ENCODE results near the gene TGFBR2.
A peak's percentile ranks its signal among the peaks of the same experiment; 100 is the strongest.

The TGFBR2 gene

DNA sequence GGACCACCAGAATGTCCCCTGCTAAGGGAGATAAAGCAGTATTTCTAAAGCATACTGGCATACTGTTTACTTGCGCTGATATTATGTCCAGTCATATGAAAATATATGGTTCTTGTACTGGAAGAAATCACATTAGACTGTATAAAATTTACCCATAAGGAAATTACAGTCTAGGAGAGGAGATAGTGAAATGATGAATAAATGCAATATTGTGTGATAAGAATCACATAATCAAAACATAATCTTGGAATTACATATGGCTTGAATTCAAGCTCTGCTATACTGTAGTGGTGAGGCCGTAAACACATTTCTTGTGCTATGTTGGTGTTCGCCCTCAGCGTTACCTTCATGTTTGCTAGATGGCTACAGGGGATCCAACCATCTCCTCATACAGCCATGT lies 20.7 kb upstream of the TGFBR2 start:
- Histone ChIP-seq H3K4me3 (ENCODE audit: low read depth in 1 of 2, low read length in 2 of 2) (no peak overlapping the region), H3K9me3 (ENCODE audit: control insufficient read depth in 1 of 2, low read length in 2 of 2) (no peaks in the 10 kb centered on the region), H3K27ac (ENCODE audit: low read length) (no peak overlapping the region), H3K36me3 (ENCODE audit: control insufficient read depth in 1 of 2, insufficient read depth in 2 of 2, low read length in 2 of 2) (no peaks in the 10 kb centered on the region), H3K27me3 (ENCODE audit: low read depth, low read length) (no peaks in the 10 kb centered on the region), H3K4me1 (ENCODE audit: control insufficient read depth in 1 of 2, insufficient read depth in 2 of 2, low read length in 2 of 2) (peaks cover 0 to 8% of the 10 kb centered on the region in 2 donors)

DNA sequence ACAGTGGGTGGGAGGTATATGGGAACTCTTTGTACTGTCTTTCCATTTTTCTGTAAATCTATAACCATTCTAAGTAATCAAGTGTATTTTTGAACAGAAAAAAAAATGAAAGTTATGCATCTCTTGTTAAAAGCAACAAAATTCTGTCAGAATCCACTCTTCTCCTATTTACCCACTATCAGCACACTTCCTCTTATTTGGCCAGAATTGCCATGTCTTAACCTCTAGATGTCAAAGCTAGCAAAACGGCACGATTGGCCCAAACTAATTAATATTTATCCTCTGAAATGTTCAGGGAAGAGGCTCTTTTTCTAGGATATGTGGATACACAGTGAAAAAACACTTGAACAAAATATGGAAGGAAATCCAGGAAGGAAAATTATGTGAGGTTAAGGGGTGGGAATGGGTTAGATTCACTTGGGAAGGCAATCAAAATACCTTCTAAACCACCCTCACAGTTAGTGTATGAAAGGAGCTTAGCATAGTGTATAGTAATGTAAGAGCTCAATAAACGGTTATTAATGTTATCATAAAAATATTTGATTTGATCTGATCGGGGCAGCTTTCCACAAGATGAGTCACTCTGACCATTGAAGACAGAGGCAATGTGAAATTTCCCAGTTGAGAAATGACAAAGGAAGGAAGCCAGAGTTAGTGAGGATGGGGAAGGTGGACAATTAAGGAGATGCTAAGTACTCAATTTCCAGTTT lies 20.1 kb upstream of the TGFBR2 start:
- no peaks in the 10 kb centered on the region for H3K27me3 ChIP-seq (ENCODE audit: low read depth, low read length)
- H3K4me1 ChIP-seq (ENCODE audit: control insufficient read depth in 1 of 2, insufficient read depth in 2 of 2, low read length in 2 of 2) = peaks cover 0 to 8% of the 10 kb centered on the region in 2 donors
- H3K27ac ChIP-seq (ENCODE audit: low read length) = no peak overlapping the region
- H3K9me3 ChIP-seq (ENCODE audit: control insufficient read depth in 1 of 2, low read length in 2 of 2) = no peaks in the 10 kb centered on the region
- no peak overlapping the region for H3K4me3 ChIP-seq (ENCODE audit: low read depth in 1 of 2, low read length in 2 of 2)
- H3K36me3 ChIP-seq (ENCODE audit: control insufficient read depth in 1 of 2, insufficient read depth in 2 of 2, low read length in 2 of 2) = no peaks in the 10 kb centered on the region

DNA sequence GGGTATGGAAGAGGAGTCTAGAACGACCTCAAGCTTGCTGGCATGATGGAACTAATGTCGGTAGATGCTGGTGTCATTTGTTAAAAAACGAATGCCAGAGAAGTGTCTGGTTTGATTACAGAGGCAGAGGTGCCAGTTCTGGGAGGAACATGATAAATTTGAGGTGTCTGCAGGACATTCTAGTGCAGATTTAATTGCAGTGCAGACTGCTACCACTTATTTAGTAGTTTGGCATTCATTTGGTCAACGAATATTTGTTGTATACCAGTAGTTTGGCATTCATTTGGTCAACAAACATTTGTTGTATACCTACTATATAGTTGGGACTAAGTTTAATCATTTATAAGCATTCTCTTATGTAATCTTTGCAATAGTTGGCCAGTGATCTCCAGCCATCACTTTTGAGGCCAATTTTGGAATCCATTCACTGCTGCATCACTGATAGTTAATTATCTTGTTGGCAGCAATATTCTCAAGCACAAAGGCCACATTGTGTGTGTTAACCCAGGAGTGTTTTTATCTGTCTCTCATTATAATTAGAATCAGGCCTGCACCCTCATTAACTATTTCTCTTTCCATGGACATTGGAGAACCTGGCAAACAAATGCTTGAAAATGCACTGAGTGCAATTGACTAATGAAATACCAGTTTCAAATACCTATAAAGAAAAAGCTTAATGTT lies 19.5 kb upstream of the TGFBR2 start:
- Histone ChIP-seq H3K4me1 (ENCODE audit: control insufficient read depth in 1 of 2, insufficient read depth in 2 of 2, low read length in 2 of 2) (peaks cover 0 to 8% of the 10 kb centered on the region in 2 donors), H3K27me3 (ENCODE audit: low read depth, low read length) (no peaks in the 10 kb centered on the region), H3K27ac (ENCODE audit: low read length) (no peak overlapping the region), H3K36me3 (ENCODE audit: control insufficient read depth in 1 of 2, insufficient read depth in 2 of 2, low read length in 2 of 2) (no peaks in the 10 kb centered on the region), H3K4me3 (ENCODE audit: low read depth in 1 of 2, low read length in 2 of 2) (no peak overlapping the region), H3K9me3 (ENCODE audit: control insufficient read depth in 1 of 2, low read length in 2 of 2) (no peaks in the 10 kb centered on the region)

DNA sequence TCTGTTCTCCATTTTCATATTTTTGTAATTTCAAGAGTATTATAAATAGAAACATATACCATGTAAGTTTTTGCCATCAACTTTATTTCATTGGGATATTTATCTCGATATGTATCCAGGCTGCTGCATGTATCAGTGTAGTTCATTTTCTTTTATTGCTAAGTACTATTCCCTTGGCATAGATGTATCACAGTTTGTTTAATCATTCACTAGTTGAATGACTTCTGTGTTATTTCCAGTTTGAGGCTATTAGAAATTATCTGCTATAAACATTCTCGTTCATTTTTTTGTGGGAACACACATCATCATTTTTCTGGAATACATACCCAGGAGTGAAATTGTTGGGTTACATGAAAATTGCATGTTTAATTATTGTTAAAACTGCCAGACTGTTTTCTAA lies 18.5 kb upstream of the TGFBR2 start:
- Histone ChIP-seq H3K27me3 (ENCODE audit: low read depth, low read length) (no peaks in the 10 kb centered on the region), H3K9me3 (ENCODE audit: control insufficient read depth in 1 of 2, low read length in 2 of 2) (no peaks in the 10 kb centered on the region), H3K36me3 (ENCODE audit: control insufficient read depth in 1 of 2, insufficient read depth in 2 of 2, low read length in 2 of 2) (no peaks in the 10 kb centered on the region), H3K27ac (ENCODE audit: low read length) (no peak overlapping the region), H3K4me1 (ENCODE audit: control insufficient read depth in 1 of 2, insufficient read depth in 2 of 2, low read length in 2 of 2) (peaks cover 0 to 8% of the 10 kb centered on the region in 2 donors), H3K4me3 (ENCODE audit: low read depth in 1 of 2, low read length in 2 of 2) (no peak overlapping the region)

DNA sequence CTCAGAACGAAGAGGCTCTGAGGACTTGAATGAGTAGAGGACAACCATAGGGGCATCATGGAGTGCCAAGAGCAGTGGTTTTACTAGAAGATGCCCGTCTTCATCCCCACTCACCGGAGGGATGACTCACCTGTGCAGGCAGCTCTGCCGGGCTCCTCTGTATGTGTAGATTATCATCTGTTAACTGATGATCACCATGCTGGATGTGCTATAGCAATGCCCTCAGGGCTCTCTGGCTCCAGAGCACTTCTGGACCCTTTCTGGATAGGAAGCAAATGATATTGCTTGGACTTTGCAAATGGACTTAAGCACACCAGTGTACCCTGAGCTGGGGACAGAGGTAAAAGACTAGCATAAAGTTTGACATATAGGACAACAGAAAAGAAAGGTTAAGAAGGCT lies 10.2 kb upstream of the TGFBR2 start:
- Histone ChIP-seq H3K27ac (ENCODE audit: low read length) (no peak overlapping the region), H3K36me3 (ENCODE audit: control insufficient read depth in 1 of 2, insufficient read depth in 2 of 2, low read length in 2 of 2) (no peaks in the 10 kb centered on the region)

DNA sequence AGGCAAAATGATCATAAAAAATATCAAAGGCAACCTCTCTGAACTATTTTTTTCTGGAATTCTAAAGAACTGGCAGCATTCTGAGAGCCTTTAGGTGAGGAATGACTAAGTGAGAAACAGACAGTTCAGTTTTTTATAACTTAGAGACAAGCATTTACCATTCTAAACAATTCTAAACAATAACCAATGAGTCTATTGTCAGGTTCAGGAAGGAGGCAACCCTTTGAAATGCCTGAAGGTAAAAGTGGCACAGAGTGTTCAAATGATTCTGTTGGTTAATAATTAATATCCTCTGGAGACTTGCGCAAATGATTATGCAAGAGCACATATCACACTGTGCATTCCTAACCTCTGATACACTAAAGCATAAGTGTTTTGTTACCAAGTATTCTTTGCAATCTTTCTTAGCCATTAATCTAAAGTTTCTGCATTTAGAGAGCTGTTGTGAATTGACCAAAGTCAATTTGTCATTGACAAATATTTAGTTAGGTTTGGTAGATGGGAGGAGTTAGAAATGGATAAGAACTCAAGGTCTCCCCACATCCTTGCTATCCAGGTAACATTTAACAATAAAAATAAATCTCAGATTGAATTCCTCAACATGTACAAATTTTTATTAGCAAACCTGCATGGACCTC lies 9.2 kb upstream of the TGFBR2 start:
- peak overlapping the region; percentile 21 for H3K27ac ChIP-seq (ENCODE audit: low read length)
- H3K36me3 ChIP-seq (ENCODE audit: control insufficient read depth in 1 of 2, insufficient read depth in 2 of 2, low read length in 2 of 2) = no peaks in the 10 kb centered on the region
- no peaks in the 10 kb centered on the region for H3K9me3 ChIP-seq (ENCODE audit: control insufficient read depth in 1 of 2, low read length in 2 of 2)
- no peak overlapping the region for H3K4me3 ChIP-seq (ENCODE audit: low read depth in 1 of 2, low read length in 2 of 2)
- H3K4me1 ChIP-seq (ENCODE audit: control insufficient read depth in 1 of 2, insufficient read depth in 2 of 2, low read length in 2 of 2) = peaks cover 0 to 8% of the 10 kb centered on the region in 2 donors
- H3K27me3 ChIP-seq (ENCODE audit: low read depth, low read length) = no peaks in the 10 kb centered on the region

More for the DNA sequence above, 10.2 kb upstream of the TGFBR2 start:
- Histone ChIP-seq H3K27me3 (ENCODE audit: low read depth, low read length) (no peaks in the 10 kb centered on the region), H3K9me3 (ENCODE audit: control insufficient read depth in 1 of 2, low read length in 2 of 2) (no peaks in the 10 kb centered on the region), H3K4me1 (ENCODE audit: control insufficient read depth in 1 of 2, insufficient read depth in 2 of 2, low read length in 2 of 2) (peaks cover 0 to 8% of the 10 kb centered on the region in 2 donors), H3K4me3 (ENCODE audit: low read depth in 1 of 2, low read length in 2 of 2) (no peak overlapping the region)

DNA sequence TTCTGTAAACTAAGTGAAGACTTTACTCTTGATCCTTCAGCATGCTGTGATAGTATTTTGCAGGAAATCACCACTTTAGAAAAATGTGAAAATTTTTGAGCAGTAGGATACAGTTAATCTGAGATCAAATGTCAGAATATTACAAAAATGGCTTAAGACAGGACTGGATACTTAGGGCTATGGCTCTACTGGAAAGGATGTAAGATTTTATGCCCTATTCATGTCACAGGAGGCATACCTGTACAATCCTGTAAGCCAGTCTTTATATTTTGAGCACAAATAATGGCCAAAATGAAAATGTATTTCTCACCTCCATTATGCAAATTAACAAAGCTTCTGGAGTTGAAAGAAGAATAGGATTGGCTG lies 8.6 kb upstream of the TGFBR2 start:
- H3K4me1 ChIP-seq (ENCODE audit: control insufficient read depth in 1 of 2, insufficient read depth in 2 of 2, low read length in 2 of 2) = peaks cover 0 to 8% of the 10 kb centered on the region in 2 donors
- no peak overlapping the region for H3K4me3 ChIP-seq (ENCODE audit: low read depth in 1 of 2, low read length in 2 of 2)
- no peaks in the 10 kb centered on the region for H3K9me3 ChIP-seq (ENCODE audit: control insufficient read depth in 1 of 2, low read length in 2 of 2)
- no peaks in the 10 kb centered on the region for H3K36me3 ChIP-seq (ENCODE audit: control insufficient read depth in 1 of 2, insufficient read depth in 2 of 2, low read length in 2 of 2)
- no peaks in the 10 kb centered on the region for H3K27me3 ChIP-seq (ENCODE audit: low read depth, low read length)
- H3K27ac ChIP-seq (ENCODE audit: low read length) = no peak overlapping the region

DNA sequence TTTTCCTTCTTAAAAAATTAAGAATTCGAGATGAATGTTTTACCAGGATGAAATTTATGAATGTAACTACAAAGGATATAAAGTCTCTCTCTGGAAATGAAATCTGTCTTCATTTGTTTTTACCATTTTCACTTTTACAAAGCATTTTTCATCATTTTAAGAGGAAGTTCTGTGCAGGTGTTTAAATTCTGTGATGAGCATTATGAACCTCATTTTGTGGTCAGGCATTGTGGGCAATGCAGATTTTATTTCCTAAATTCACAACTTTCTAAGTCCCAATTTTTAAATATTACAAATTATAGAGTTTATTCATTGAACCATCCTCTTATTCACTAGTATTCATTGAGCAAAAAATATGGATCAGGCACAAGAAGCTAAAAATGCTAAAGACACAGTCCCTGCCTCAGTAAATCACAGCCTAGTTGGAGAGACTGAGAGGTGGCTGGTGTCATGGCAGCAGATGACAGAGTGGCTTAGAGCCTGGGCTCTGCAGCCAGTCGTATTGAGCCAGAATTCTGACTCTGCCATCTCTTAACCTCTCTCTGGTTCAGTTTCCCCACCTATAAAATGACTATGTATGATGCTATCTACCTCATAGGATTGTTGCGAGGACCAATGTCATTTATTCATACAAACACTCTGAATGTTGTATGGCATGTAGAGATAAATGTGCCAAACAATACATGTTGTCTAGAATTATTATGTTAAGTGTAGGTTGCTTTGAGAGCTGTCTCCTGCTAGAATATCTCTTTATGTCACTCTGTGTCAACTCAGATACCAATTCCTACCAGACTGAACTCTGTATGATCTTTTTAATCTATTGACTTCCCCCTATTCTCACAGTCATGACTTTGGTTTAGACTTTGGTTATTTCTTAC lies 7.5 kb upstream of the TGFBR2 start:
- Histone ChIP-seq H3K4me1 (ENCODE audit: control insufficient read depth in 1 of 2, insufficient read depth in 2 of 2, low read length in 2 of 2) (peaks cover 0 to 8% of the 10 kb centered on the region in 2 donors), H3K4me3 (ENCODE audit: low read depth in 1 of 2, low read length in 2 of 2) (no peak overlapping the region), H3K27ac (ENCODE audit: low read length) (no peak overlapping the region), H3K9me3 (ENCODE audit: control insufficient read depth in 1 of 2, low read length in 2 of 2) (no peaks in the 10 kb centered on the region), H3K36me3 (ENCODE audit: control insufficient read depth in 1 of 2, insufficient read depth in 2 of 2, low read length in 2 of 2) (no peaks in the 10 kb centered on the region), H3K27me3 (ENCODE audit: low read depth, low read length) (no peaks in the 10 kb centered on the region)

DNA sequence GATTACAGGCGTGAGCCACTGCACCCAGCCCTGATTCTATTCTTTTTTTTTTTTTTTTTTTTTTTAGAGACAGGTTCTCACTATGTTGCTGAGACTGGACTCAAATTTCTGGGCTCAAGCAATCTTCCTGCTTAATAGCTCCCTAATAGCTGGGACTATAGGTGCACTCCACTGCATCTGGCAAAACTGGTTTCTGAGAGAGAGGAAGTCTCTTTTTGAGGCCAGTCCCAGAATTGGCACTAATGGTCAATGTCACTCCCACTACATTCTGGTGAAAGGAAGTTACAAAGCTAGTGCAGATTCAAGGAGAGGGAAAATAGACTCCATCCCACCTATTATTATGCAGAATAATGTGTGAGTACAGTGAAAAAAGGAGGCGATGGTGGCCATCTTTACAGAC lies 5.8 kb upstream of the TGFBR2 start:
- H3K27me3 ChIP-seq (ENCODE audit: low read depth, low read length) = no peaks in the 10 kb centered on the region
- no peaks in the 10 kb centered on the region for H3K9me3 ChIP-seq (ENCODE audit: control insufficient read depth in 1 of 2, low read length in 2 of 2)
- H3K4me3 ChIP-seq (ENCODE audit: low read depth in 1 of 2, low read length in 2 of 2) = no peak overlapping the region
- H3K27ac ChIP-seq (ENCODE audit: low read length) = no peak overlapping the region
- peaks cover 4 to 10% of the 10 kb centered on the region in 2 donors for H3K4me1 ChIP-seq (ENCODE audit: control insufficient read depth in 1 of 2, insufficient read depth in 2 of 2, low read length in 2 of 2)
- H3K36me3 ChIP-seq (ENCODE audit: control insufficient read depth in 1 of 2, insufficient read depth in 2 of 2, low read length in 2 of 2) = no peaks in the 10 kb centered on the region

DNA sequence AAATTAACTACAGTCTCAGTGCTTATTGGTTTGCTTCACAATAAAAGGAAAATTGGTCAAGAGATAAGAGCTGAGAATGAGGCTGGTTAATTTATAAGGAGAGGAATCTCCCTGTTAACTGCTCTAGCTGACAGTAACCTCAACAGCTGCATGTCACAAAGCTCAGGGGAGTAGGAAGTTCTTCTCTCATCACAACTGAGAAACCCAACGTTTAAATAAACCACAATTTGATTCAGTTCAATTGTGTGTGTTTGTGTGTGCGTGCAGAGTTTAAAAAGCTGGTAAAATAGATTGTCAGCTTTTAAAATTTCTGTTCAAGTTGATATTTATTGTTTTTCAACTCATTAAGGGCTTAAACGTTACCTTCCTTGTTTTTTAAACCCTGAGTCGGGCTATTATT lies 3.5 kb upstream of the TGFBR2 start:
- Histone ChIP-seq H3K36me3 (ENCODE audit: control insufficient read depth in 1 of 2, insufficient read depth in 2 of 2, low read length in 2 of 2) (no peaks in the 10 kb centered on the region), H3K9me3 (ENCODE audit: control insufficient read depth in 1 of 2, low read length in 2 of 2) (no peaks in the 10 kb centered on the region), H3K27ac (ENCODE audit: low read length) (no peak overlapping the region), H3K27me3 (ENCODE audit: low read depth, low read length) (no peaks in the 10 kb centered on the region), H3K4me3 (ENCODE audit: low read depth in 1 of 2, low read length in 2 of 2) (no peak overlapping the region), H3K4me1 (ENCODE audit: control insufficient read depth in 1 of 2, insufficient read depth in 2 of 2, low read length in 2 of 2) (peaks cover 7 to 8% of the 10 kb centered on the region in 2 donors)

DNA sequence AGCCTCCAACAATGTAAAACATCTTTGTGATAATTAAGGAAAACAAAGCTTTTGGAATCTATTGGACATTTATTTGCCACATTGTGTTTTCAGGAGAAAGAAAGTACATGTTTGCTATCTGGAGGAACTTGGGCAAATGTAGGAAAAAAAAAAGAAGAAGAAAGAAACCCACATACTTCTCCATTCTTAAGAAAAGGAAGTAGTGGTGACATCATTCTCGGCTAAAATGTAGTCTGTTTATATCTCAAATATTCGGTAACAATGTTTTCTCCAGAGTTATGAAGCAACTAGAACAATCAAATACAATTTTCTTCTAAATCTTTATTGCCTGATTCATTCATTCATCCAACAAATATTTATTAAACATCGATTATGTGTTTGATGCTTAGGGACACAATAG lies 2.3 kb upstream of the TGFBR2 start:
- Histone ChIP-seq H3K4me1 (ENCODE audit: control insufficient read depth in 1 of 2, insufficient read depth in 2 of 2, low read length in 2 of 2) (peaks cover 7 to 8% of the 10 kb centered on the region in 2 donors), H3K9me3 (ENCODE audit: control insufficient read depth in 1 of 2, low read length in 2 of 2) (no peaks in the 10 kb centered on the region), H3K27ac (ENCODE audit: low read length) (peak overlapping the region; percentile 6), H3K27me3 (ENCODE audit: low read depth, low read length) (no peaks in the 10 kb centered on the region), H3K36me3 (ENCODE audit: control insufficient read depth in 1 of 2, insufficient read depth in 2 of 2, low read length in 2 of 2) (no peaks in the 10 kb centered on the region), H3K4me3 (ENCODE audit: low read depth in 1 of 2, low read length in 2 of 2) (no peak overlapping the region)

Data from muscle layer of duodenum (tissue), 2 donors.